HCT116 (cell line): Measurements from ENCODE around the gene TMTC1. TPM values are rescaled to one million over a fixed set of nuclear protein-coding genes. Genes with fewer than 3 reads are reported as not detected.

ENCODE experiments used
- ATAC-seq: fragments of 200-7000 bp; cut with Tn5 transposase; 2 replicates; pipeline ENCODE4 v1.9.1; 2020; ENCODE audit warnings: mild to moderate bottlenecking, moderate library complexity
- BruUV-seq: library from RNA; stranded (reverse); fragments of 400-500 nt; replicated peaks from 2 replicates; lab custom pipeline; 2021; lab: Mats Ljungman, UMichigan
- CTCF ChIA-PET: fragments of 300-600 bp; sonication (Branson Sonifier 250); formaldehyde crosslinking; loops from one replicate; lab custom pipeline; 2021; ENCODE audit warnings: antibody characterized with exemption; lab: Charles Lee
- POLR2A ChIA-PET: fragments of 300-600, 350-600 bp; sonication (Branson Sonifier 250); formaldehyde crosslinking; loops from one replicate; lab custom pipeline; 2021; ENCODE audit warnings: antibody characterized with exemption; lab: Charles Lee
- RAD21 ChIA-PET, 2 experiments: fragments of 300-600 bp; sonication (Branson Sonifier 250); formaldehyde crosslinking; loops; one replicate each; lab custom pipeline; 2023; ENCODE audit warnings: low total read pairs in 2 of 2; ENCODE audit not compliant: uncharacterized antibody in 2 of 2, unreplicated experiment in 2 of 2, low non-redundant PET in 1 of 2; lab: Charles Lee
- DNase-seq: peaks from one replicate; pipeline ENCODE4 v3.0.0-alpha.2; 2010; ENCODE audit warnings: low read depth, low spot score
- H2AFZ ChIP-seq: fragments of 200-600 bp; shearing (Covaris generic), sonication (generic); 2 replicates; pipeline ENCODE4 v1.6.1; 2017; ENCODE audit warnings: low read depth, mixed run types, mixed read lengths, antibody characterized with exemption, low read length; ENCODE audit not compliant: poor library complexity, severe bottlenecking
- H3K27ac ChIP-seq: 2 replicates; pipeline ENCODE4 v1.5.1; 2012; ENCODE audit warnings: low read depth, low read length
- H3K27me3 ChIP-seq: fragments of 200-600 bp; sonication (generic); 2 replicates; pipeline ENCODE4 v1.6.1; 2016; ENCODE audit warnings: mixed run types, low read length, mixed read lengths; ENCODE audit not compliant: insufficient read depth
- H3K36me3 ChIP-seq, 2 experiments: fragments of 200-500 bp in 1 of 2; fragments of 200-600 bp in 1 of 2; sonication (Bioruptor generic) in 1 of 2; sonication (generic) in 1 of 2; 2 replicates each; pipeline versions ENCODE4 v1.5.1 to v1.6.1; 2014 to 2016; ENCODE audit warnings: low read length in 2 of 2, inconsistent platforms in 1 of 2, mixed read lengths in 1 of 2, mixed run types in 1 of 2; ENCODE audit not compliant: insufficient read depth in 2 of 2, control insufficient read depth in 1 of 2
- H3K4me1 ChIP-seq, 2 experiments: fragments of 200-600 bp in 1 of 2; sonication (generic) in 1 of 2; 2 replicates each; pipeline versions ENCODE4 v1.5.1 to v1.6.1; 2012 to 2017; ENCODE audit warnings: low read length in 2 of 2, inconsistent platforms in 1 of 2, mild to moderate bottlenecking in 1 of 2, mixed read lengths in 1 of 2, mixed run types in 1 of 2, moderate library complexity in 1 of 2; ENCODE audit not compliant: insufficient read depth in 2 of 2, control insufficient read depth in 1 of 2
- H3K4me2 ChIP-seq: fragments of 200-600 bp; sonication (generic); 2 replicates; pipeline ENCODE4 v1.6.1; 2017; ENCODE audit warnings: mixed run types, low read length, mixed read lengths
- H3K4me3 ChIP-seq, 2 experiments: fragments of 200-600 bp in 1 of 2; sonication (generic) in 1 of 2; replicated peaks in 1 of 2; 2 replicates each; pipeline ENCODE4 v1.5.1; 2011 to 2016; ENCODE audit warnings: low read length in 2 of 2, control low read depth in 1 of 2, low read depth in 1 of 2, mild to moderate bottlenecking in 1 of 2, mixed read lengths in 1 of 2, mixed run types in 1 of 2
- H3K79me2 ChIP-seq: fragments of 200-600 bp; sonication (generic); 2 replicates; pipeline ENCODE4 v1.6.1; 2017; ENCODE audit warnings: mild to moderate bottlenecking, mixed run types, low read length, moderate library complexity, mixed read lengths; ENCODE audit not compliant: insufficient read depth
- H3K9ac ChIP-seq: fragments of 200-600 bp; sonication (generic); 2 replicates; pipeline ENCODE4 v1.6.1; 2016; ENCODE audit warnings: low read length, mixed read lengths
- H3K9me2 ChIP-seq: fragments of 200-600 bp; sonication (generic), shearing (Covaris generic); 2 replicates; pipeline ENCODE4 v1.6.1; 2017; ENCODE audit warnings: mixed run types, mild to moderate bottlenecking, moderate library complexity; ENCODE audit not compliant: insufficient read depth
- H3K9me3 ChIP-seq, 2 experiments: fragments of 200-500 bp in 1 of 2; fragments of 200-600 bp in 1 of 2; sonication (Bioruptor generic) in 1 of 2; sonication (generic) in 1 of 2; 2 replicates each; pipeline ENCODE4 v1.6.1; 2014 to 2017; ENCODE audit warnings: low read length in 2 of 2, mixed read lengths in 2 of 2, inconsistent platforms in 1 of 2, low read depth in 1 of 2, mild to moderate bottlenecking in 1 of 2, mixed run types in 1 of 2, moderate library complexity in 1 of 2; ENCODE audit not compliant: control insufficient read depth in 1 of 2, insufficient read depth in 1 of 2
- H4K20me1 ChIP-seq: fragments of 200-600 bp; sonication (generic), shearing (Covaris generic); 2 replicates; pipeline ENCODE4 v1.6.1; 2017; ENCODE audit warnings: mixed run types, mild to moderate bottlenecking, moderate library complexity; ENCODE audit not compliant: insufficient read depth
- CBX3 ChIP-seq: IDR thresholded peaks from 2 replicates; pipeline ENCODE4 v1.6.1; 2012; ENCODE audit warnings: low read depth
- EZH2 ChIP-seq: fragments of 200-600 bp; sonication (generic); IDR thresholded peaks from 2 replicates; pipeline ENCODE4 v1.6.1; 2017; ENCODE audit warnings: antibody characterized with exemption, mixed run types
- JUND ChIP-seq: IDR thresholded peaks from 2 replicates; pipeline ENCODE4 v1.6.1; 2012
- POLR2AphosphoS5 ChIP-seq: IDR thresholded peaks from 2 replicates; pipeline ENCODE4 v1.6.1; 2011; ENCODE audit warnings: mild to moderate bottlenecking, low read depth, low read length, moderate library complexity
- SP1 ChIP-seq: IDR thresholded peaks from 2 replicates; pipeline ENCODE4 v1.6.1; 2012; ENCODE audit warnings: low read depth
- YY1 ChIP-seq: IDR thresholded peaks from 2 replicates; pipeline ENCODE4 v1.6.1; 2011; ENCODE audit warnings: low read length, low read depth, moderate library complexity, mild to moderate bottlenecking; ENCODE audit not compliant: insufficient replicate concordance; ENCODE audit errors: extremely low read depth
- intact Hi-C: fragments of 100-400 bp; cut with micrococcal nuclease; formaldehyde crosslinking; loops from 2 replicates; pipeline ENCODE4 v1.10.0; 2022
- total RNA-seq: library from RNA; stranded (reverse); gene quantifications from one replicate; pipeline ENCODE4 v1.2.1, GENCODE V29; 2021; ENCODE audit not compliant: unreplicated experiment
- TF ChIP-seq, protein P1 (sequence below): IDR thresholded peaks from 2 replicates; pipeline ENCODE4 v1.6.1; 2012
- TF ChIP-seq, protein P2 (sequence below): IDR thresholded peaks from 2 replicates; pipeline ENCODE4 v1.6.1; 2012; ENCODE audit warnings: low read depth

The TMTC1 gene
- total RNA-seq, 1 experiment from 2014 or later: 2.0 TPM

DNA sequence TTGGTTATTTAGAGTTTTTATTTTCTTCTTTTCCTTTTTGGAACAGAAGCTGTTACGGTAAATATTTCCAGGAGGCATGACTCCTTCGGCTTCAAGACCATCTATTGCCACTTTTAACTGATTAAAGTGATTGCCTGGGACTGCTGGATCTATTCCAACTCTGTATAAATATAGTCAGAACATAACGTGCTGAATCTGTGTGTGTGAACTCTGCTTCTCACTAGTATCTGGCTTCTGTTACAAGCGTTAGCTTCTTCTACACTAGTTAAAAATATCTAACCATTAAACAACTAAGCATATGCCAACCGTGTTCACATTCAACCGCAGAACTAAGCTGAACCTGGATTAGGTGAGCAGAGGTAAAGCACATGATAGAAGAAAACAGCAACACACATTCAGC, 49.0 kb downstream of the TMTC1 start:
- Histone ChIP-seq H3K4me2 (no peak overlapping the region), H3K9me3 (no peaks in the 10 kb centered on the region), H3K9ac (no peak overlapping the region), H3K79me2 (no peaks in the 10 kb centered on the region), H4K20me1 (no peaks in the 10 kb centered on the region), H2AFZ (no peak overlapping the region), H3K9me2 (no peaks in the 10 kb centered on the region), H3K4me1 (peaks cover 0 to 8% of the 10 kb centered on the region in 2 experiments; a peak in 2 of 4 replicates), H3K36me3 (no peaks in the 10 kb centered on the region), H3K27me3 (no peaks in the 10 kb centered on the region), H3K27ac (no peak overlapping the region), H3K4me3 (no peak overlapping the region)
- BruUV-seq: no TSS peak
- CTCF ChIA-PET: no interaction called here
- intact Hi-C loops: no loop called here
- POLR2A ChIA-PET: no interaction called here
- ATAC-seq: no peak
- RAD21 ChIA-PET: no interaction called here
- no peak for DNase-seq
- TF ChIP-seq JUND (no peak), YY1 (no peak)

- ATAC-seq: no peak
- Histone ChIP-seq H3K79me2 (no peaks in the 10 kb centered on the region), H4K20me1 (no peaks in the 10 kb centered on the region), H3K27me3 (no peaks in the 10 kb centered on the region)
- RAD21 ChIA-PET: no interaction called here
- TF ChIP-seq EZH2 (no peak), CBX3 (no peak), SP1 (no peak), POLR2AphosphoS5 (no peak)
- TF ChIP-seq, protein P1, sequence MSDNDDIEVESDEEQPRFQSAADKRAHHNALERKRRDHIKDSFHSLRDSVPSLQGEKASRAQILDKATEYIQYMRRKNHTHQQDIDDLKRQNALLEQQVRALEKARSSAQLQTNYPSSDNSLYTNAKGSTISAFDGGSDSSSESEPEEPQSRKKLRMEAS: no peak
- TF ChIP-seq, protein P2, sequence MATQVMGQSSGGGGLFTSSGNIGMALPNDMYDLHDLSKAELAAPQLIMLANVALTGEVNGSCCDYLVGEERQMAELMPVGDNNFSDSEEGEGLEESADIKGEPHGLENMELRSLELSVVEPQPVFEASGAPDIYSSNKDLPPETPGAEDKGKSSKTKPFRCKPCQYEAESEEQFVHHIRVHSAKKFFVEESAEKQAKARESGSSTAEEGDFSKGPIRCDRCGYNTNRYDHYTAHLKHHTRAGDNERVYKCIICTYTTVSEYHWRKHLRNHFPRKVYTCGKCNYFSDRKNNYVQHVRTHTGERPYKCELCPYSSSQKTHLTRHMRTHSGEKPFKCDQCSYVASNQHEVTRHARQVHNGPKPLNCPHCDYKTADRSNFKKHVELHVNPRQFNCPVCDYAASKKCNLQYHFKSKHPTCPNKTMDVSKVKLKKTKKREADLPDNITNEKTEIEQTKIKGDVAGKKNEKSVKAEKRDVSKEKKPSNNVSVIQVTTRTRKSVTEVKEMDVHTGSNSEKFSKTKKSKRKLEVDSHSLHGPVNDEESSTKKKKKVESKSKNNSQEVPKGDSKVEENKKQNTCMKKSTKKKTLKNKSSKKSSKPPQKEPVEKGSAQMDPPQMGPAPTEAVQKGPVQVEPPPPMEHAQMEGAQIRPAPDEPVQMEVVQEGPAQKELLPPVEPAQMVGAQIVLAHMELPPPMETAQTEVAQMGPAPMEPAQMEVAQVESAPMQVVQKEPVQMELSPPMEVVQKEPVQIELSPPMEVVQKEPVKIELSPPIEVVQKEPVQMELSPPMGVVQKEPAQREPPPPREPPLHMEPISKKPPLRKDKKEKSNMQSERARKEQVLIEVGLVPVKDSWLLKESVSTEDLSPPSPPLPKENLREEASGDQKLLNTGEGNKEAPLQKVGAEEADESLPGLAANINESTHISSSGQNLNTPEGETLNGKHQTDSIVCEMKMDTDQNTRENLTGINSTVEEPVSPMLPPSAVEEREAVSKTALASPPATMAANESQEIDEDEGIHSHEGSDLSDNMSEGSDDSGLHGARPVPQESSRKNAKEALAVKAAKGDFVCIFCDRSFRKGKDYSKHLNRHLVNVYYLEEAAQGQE: no peak
- TF ChIP-seq, all 23 proteins: peak for 0
- H3K4me3 ChIP-seq: no peak overlapping the region
- ChIA-PET CTCF (no interaction called here), POLR2A (no interaction called here)
- BruUV-seq: no TSS peak
- no peaks in the 10 kb centered on the region for H3K9me2 ChIP-seq
- H2AFZ ChIP-seq: no peak overlapping the region
- no peaks in the 10 kb centered on the region for H3K9me3 ChIP-seq
- no peaks in the 10 kb centered on the region for H3K36me3 ChIP-seq
- H3K27ac ChIP-seq: no peak overlapping the region
- H3K4me2 ChIP-seq: no peak overlapping the region
- H3K4me1 ChIP-seq: peaks cover 0 to 8% of the 10 kb centered on the region in 2 experiments; a peak in 2 of 4 replicates
- intact Hi-C loops: no loop called here
- no peak overlapping the region for H3K9ac ChIP-seq
- DNase-seq: no peak
Measured at GRCh38 chr12:29734305-29734704, 49.4 kb downstream of the TMTC1 start.
